Stimulated activated CD8-positive, alpha-beta memory T cell treated with anti-CD3 and anti-CD28 coated beads, Interleukin-7, amount 100 ng/mL, for 24 hours (primary cell): ENCODE results near the gene SHISA6.

Experiments used
- DNase-seq: peaks from one replicate; pipeline ENCODE4 v3.0.0-alpha.2; 2020; ENCODE audit warnings: low read depth

Gene SHISA6

DNA sequence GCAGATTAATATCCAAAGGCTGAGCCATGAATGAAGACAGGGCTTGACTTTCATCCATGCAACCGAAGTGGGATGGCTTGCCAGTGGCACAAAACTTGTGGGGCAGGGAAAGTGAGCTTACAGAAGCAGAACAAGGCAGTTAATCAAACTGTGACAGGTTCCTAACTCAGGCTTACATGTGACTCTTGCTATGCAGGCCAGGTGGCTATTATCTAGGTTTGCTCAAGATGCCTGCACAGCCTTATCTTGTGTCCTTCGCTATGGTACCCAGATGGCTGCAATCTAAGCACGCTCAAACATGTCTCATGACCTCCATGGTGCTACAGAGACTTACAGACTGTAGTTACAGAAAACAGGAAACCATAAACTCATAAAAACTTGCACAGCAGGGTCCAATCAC lies 348.7 kb downstream of the SHISA6 start:
- DNase-seq, result no peak

DNA sequence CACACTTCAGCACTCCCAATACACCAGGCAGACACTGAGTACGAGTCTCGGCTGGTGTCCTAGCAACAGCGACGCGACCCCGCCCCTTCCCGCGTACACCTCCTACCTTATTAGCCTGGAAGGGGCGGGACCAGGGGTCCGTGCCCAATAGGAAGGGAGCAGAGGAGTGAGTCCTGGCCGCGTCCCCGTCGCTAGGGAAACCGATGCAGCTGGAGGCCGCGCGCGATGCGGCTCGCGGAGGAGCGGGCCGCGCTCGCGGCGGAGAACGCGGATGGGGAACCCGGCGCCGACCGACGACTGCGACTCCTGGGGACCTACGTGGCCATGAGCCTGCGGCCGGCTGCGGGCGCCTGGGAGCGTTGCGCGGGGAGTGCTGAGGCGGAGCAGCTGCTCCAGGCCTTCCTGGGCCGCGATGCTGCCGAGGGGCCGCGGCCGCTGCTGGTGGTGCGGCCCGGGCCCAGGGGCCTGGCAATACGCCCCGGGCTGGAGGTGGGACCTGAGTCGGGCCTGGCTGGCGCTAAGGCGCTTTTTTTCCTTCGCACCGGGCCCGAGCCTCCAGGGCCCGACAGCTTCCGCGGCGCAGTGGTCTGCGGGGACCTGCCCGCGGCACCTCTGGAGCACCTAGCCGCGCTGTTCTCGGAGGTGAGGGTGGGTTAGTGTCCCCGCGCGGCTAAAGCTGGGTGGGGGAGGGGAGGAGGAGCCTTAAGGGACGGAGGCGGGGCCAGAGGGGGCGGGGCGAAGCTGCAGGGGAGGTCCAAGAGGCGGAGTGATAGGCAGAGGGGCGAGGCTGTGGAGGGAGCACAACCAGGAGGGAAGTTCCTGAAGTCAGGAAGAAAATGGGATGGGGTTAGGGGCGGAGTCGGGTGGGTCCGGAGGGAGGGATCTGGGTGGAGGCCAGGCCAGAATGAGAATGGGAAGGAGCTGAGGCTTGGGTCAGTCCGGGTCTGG lies 357.5 kb downstream of the SHISA6 start, which contains the start of gene DNAH9:
DNAH9 (plus strand) TSS at position 197 of the 948 bp plus-strand sequence; CDS start at position 226, 29 bp downstream.
- DNase-seq, result peak; percentile 4

DNA sequence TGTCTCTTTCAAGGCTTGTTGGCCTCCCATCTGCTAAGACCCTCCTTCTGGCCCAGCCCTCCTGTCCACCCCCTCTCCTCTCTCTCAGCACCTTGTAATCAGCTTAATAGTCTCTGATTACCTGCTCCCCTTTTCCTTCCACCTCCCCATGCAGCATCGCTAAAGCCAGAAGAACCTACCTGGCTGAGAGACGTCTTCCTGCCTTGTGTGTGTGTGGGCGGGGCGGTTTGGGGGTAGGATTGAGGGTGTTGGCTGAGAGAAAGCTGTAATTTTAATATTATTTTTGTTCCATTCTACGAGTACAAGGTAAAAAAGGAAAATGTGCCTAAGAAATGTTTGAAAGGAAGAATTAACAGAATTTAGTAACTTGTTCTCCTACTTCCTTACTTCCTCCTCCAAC lies 360.6 kb downstream of the SHISA6 start:
- DNase-seq, result no peak

GRCh38 chr17:11608396-11608795 lies 367.4 kb downstream of the SHISA6 start:
- no peak for DNase-seq

- no peak for DNase-seq
Observed at GRCh38 chr17:11610999-11611566, 370.1 kb downstream of the SHISA6 start.

DNA sequence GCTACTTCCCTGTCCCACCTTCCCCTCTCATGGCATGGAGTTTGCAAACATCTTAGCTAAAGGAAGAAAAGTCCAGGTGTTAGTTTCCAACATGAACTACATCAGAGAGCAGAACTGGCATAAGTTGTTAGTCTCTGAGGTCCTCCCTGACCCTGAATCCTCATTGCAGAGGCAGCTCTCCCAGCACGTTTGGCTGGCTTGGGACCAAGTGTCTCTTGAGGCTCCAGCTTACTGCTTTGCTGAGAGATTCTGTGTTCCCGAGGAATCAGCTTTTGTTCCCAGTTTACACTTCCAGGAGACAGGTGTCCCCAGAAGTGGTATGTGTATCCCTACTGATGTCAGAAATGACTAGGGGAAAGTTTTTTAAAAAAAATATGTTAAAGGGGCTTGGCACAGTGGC lies 371.9 kb downstream of the SHISA6 start:
- no peak for DNase-seq
